Stimulated activated effector memory CD8-positive, alpha-beta T cell treated with anti-CD3 and anti-CD28 coated beads, Interleukin-12 subunit alpha, Interleukin-12 subunit beta, amount 100 ng/mL, for 72 hours (primary cell): ENCODE data around the gene PGPEP1.
"Not testable (repeated sequence)": the region's sequence is repeated elsewhere in the genome, so short reads cannot be mapped to it uniquely, and the experiment has no call there.

Source experiments
- ATAC-seq: fragments of 150-1000 bp; cut with Tn5 transposase; 2 replicates; pipeline ENCODE4 v1.10.0; 2021
- DNase-seq, 2 donors: peaks; one replicate each; pipeline ENCODE4 v3.0.0; 2021 to 2022; ENCODE audit warnings: low spot score in 2 of 2
- H3K27ac Mint-ChIP-seq: one replicate; pipeline ENCODE4 v1.8.0; 2022; ENCODE audit warnings: mild to moderate bottlenecking, mixed read lengths
- H3K36me3 Mint-ChIP-seq: one replicate; pipeline ENCODE4 v1.8.0; 2022; ENCODE audit warnings: mild to moderate bottlenecking, mixed read lengths
- H3K4me1 Mint-ChIP-seq: one replicate; pipeline ENCODE4 v1.8.0; 2022; ENCODE audit warnings: mixed read lengths
- H3K4me3 Mint-ChIP-seq: one replicate; pipeline ENCODE4 v1.8.0; 2022; ENCODE audit warnings: mild to moderate bottlenecking, mixed read lengths
- H3K9me3 Mint-ChIP-seq: one replicate; pipeline ENCODE4 v1.8.0; 2022; ENCODE audit warnings: mixed read lengths

The PGPEP1 gene

GRCh38 chr19:18397242-18398202, 57.1 kb downstream of the PGPEP1 start, which contains the start of gene LRRC25:
TSS of gene LRRC25 (minus strand) at chr19:18397622. CDS start at chr19:18396963, 659 bp downstream.
- Mint-ChIP-seq H3K27ac (peak within 1 kb of the TSS; percentile 27), H3K4me1 (peaks cover 6% of the 10 kb centered on the region), H3K36me3 (no peaks in the 10 kb centered on the region), H3K9me3 (no peaks in the 10 kb centered on the region), H3K4me3 (no peak within 1 kb of the TSS)
- ATAC-seq (peak; percentile 48), DNase-seq (no peak)

- Mint-ChIP-seq H3K36me3 (no peaks in the 10 kb centered on the region), H3K27ac (no peak overlapping the region), H3K4me1 (peaks cover 6% of the 10 kb centered on the region), H3K4me3 (no peak overlapping the region), H3K9me3 (no peaks in the 10 kb centered on the region)
- ATAC-seq (no peak), DNase-seq (no peak)
Observed at GRCh38 chr19:18399008-18399407, 58.6 kb downstream of the PGPEP1 start.

- ATAC-seq (no peak), DNase-seq (no peak)
- Mint-ChIP-seq H3K9me3 (no peaks in the 10 kb centered on the region), H3K4me3 (no peak overlapping the region), H3K27ac (peak overlapping the region; percentile 56), H3K4me1 (peaks cover 6% of the 10 kb centered on the region), H3K36me3 (no peaks in the 10 kb centered on the region)
Observed at GRCh38 chr19:18401580-18402112, 61.2 kb downstream of the PGPEP1 start.

GRCh38 chr19:18402455-18403248, 62.3 kb downstream of the PGPEP1 start:
- H3K27ac Mint-ChIP-seq, H3K9me3 Mint-ChIP-seq, H3K4me3 Mint-ChIP-seq, DNase-seq, ATAC-seq, H3K4me1 Mint-ChIP-seq, H3K36me3 Mint-ChIP-seq: not testable (repeated sequence)

- not testable (repeated sequence) for DNase-seq, ATAC-seq, H3K36me3 Mint-ChIP-seq, H3K9me3 Mint-ChIP-seq, H3K4me3 Mint-ChIP-seq, H3K27ac Mint-ChIP-seq
- H3K4me1 Mint-ChIP-seq, result peaks cover 11% of the 10 kb centered on the region
Observed at GRCh38 chr19:18405754-18406153, 65.4 kb downstream of the PGPEP1 start.

GRCh38 chr19:18406749-18407148, 66.4 kb downstream of the PGPEP1 start:
- ATAC-seq, result no peak
- DNase-seq, result no peak
- H3K4me1 Mint-ChIP-seq, result peaks cover 8% of the 10 kb centered on the region
- H3K4me3 Mint-ChIP-seq, result no peak overlapping the region
- no peak overlapping the region for H3K27ac Mint-ChIP-seq
- no peaks in the 10 kb centered on the region for H3K9me3 Mint-ChIP-seq
- H3K36me3 Mint-ChIP-seq, result no peaks in the 10 kb centered on the region

- peak; percentile 62 for ATAC-seq
Observed at GRCh38 chr19:18408053-18408476, 67.7 kb downstream of the PGPEP1 start.

GRCh38 chr19:18412610-18413239, 72.3 kb downstream of the PGPEP1 start:
- Mint-ChIP-seq H3K4me3 (no peak overlapping the region), H3K36me3 (no peaks in the 10 kb centered on the region), H3K9me3 (no peaks in the 10 kb centered on the region), H3K4me1 (peaks cover 38% of the 10 kb centered on the region), H3K27ac (no peak overlapping the region)
- ATAC-seq (no peak), DNase-seq (no peak)

More at GRCh38 chr19:18408053-18408476, 67.7 kb downstream of the PGPEP1 start:
- DNase-seq, result no peak
- no peaks in the 10 kb centered on the region for H3K9me3 Mint-ChIP-seq
- no peak overlapping the region for H3K4me3 Mint-ChIP-seq
- peaks cover 7% of the 10 kb centered on the region for H3K4me1 Mint-ChIP-seq
- no peaks in the 10 kb centered on the region for H3K36me3 Mint-ChIP-seq
- H3K27ac Mint-ChIP-seq, result no peak overlapping the region

- Mint-ChIP-seq H3K9me3 (no peaks in the 10 kb centered on the region), H3K4me1 (peaks cover 52% of the 10 kb centered on the region), H3K36me3 (peaks cover 11% of the 10 kb centered on the region), H3K27ac (no peak overlapping the region), H3K4me3 (peak overlapping the region; percentile 46)
- peak in 1 of 2 donors; percentile 59 for DNase-seq
- ATAC-seq, result no peak
Observed at GRCh38 chr19:18414504-18415177, 74.2 kb downstream of the PGPEP1 start.

- Mint-ChIP-seq H3K4me3 (peak overlapping the region; percentile 46), H3K27ac (no peak overlapping the region), H3K4me1 (peaks cover 55% of the 10 kb centered on the region), H3K36me3 (peaks cover 15% of the 10 kb centered on the region), H3K9me3 (no peaks in the 10 kb centered on the region)
- ATAC-seq (no peak), DNase-seq (no peak)
Observed at GRCh38 chr19:18415178-18415867, 74.9 kb downstream of the PGPEP1 start.

- DNase-seq (peak in 1 of 2 donors; percentile 81), ATAC-seq (peak; percentile 11)
- H3K27ac Mint-ChIP-seq, result peak overlapping the region; percentile 88
- H3K4me3 Mint-ChIP-seq, result peak overlapping the region; percentile 95
- peaks cover 65% of the 10 kb centered on the region for H3K4me1 Mint-ChIP-seq
- H3K36me3 Mint-ChIP-seq, result peaks cover 28% of the 10 kb centered on the region
- no peaks in the 10 kb centered on the region for H3K9me3 Mint-ChIP-seq
Observed at GRCh38 chr19:18416778-18417249, 76.4 kb downstream of the PGPEP1 start.

GRCh38 chr19:18417250-18418028, 77.0 kb downstream of the PGPEP1 start:
- Mint-ChIP-seq H3K4me1 (peaks cover 71% of the 10 kb centered on the region), H3K9me3 (no peaks in the 10 kb centered on the region), H3K4me3 (peak overlapping the region; percentile 95), H3K27ac (peak overlapping the region; percentile 91), H3K36me3 (peaks cover 32% of the 10 kb centered on the region)
- DNase-seq (peak in 1 of 2 donors; percentile 80), ATAC-seq (peak; percentile 1)

GRCh38 chr19:18418029-18418482, 77.7 kb downstream of the PGPEP1 start:
- DNase-seq, result peak in 1 of 2 donors; percentile 68
- H3K4me3 Mint-ChIP-seq, result peak overlapping the region; percentile 95

More at GRCh38 chr19:18418029-18418482, 77.7 kb downstream of the PGPEP1 start:
- peak overlapping the region; percentile 91 for H3K27ac Mint-ChIP-seq
- H3K9me3 Mint-ChIP-seq, result no peaks in the 10 kb centered on the region
- ATAC-seq, result no peak
- peaks cover 77% of the 10 kb centered on the region for H3K4me1 Mint-ChIP-seq
- H3K36me3 Mint-ChIP-seq, result peaks cover 38% of the 10 kb centered on the region
